ENCODE measurements around the gene PBXIP1. TPM values are rescaled to one million over a fixed set of nuclear protein-coding genes. Genes with fewer than 3 reads are reported as not detected.

PBXIP1 gene
- total and polyA plus RNA-seq, 10 of the 15 experiments (the other 5 are each of a cell fraction or from before 2014, with no cell fraction given) = 0.63 to 25.6 (median 15.4) TPM

- TF ChIP-seq, protein P1, sequence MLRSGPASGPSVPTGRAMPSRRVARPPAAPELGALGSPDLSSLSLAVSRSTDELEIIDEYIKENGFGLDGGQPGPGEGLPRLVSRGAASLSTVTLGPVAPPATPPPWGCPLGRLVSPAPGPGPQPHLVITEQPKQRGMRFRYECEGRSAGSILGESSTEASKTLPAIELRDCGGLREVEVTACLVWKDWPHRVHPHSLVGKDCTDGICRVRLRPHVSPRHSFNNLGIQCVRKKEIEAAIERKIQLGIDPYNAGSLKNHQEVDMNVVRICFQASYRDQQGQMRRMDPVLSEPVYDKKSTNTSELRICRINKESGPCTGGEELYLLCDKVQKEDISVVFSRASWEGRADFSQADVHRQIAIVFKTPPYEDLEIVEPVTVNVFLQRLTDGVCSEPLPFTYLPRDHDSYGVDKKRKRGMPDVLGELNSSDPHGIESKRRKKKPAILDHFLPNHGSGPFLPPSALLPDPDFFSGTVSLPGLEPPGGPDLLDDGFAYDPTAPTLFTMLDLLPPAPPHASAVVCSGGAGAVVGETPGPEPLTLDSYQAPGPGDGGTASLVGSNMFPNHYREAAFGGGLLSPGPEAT (IDR thresholded peaks at IDR 0.05; ENCODE audit: low read depth) = peak; percentile 55; the same call in 1 of the 2 replicates
- TF ChIP-seq, protein P2, sequence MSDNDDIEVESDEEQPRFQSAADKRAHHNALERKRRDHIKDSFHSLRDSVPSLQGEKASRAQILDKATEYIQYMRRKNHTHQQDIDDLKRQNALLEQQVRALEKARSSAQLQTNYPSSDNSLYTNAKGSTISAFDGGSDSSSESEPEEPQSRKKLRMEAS (IDR thresholded peaks at IDR 0.05; ENCODE audit: low read depth, low read length) = peak; percentile 89
- TF ChIP-seq EED (IDR thresholded peaks at IDR 0.05; ENCODE audit: low read depth) (peak; percentile 68), MEF2B (IDR thresholded peaks at IDR 0.05; ENCODE audit: partially characterized antibody, poor library complexity, severe bottlenecking) (peak; percentile 51), USF2 (IDR thresholded peaks at IDR 0.05; ENCODE audit: borderline replicate concordance, low read depth, low read length) (peak; percentile 2; the same call in 1 of the 2 replicates), IKZF2 (IDR thresholded peaks at IDR 0.05) (peak; percentile 3 to 60; a peak in 3 of 4 replicates), RUNX3 (IDR thresholded peaks at IDR 0.05; ENCODE audit: low read length) (no peak)
- TF ChIP-seq, protein P3, sequence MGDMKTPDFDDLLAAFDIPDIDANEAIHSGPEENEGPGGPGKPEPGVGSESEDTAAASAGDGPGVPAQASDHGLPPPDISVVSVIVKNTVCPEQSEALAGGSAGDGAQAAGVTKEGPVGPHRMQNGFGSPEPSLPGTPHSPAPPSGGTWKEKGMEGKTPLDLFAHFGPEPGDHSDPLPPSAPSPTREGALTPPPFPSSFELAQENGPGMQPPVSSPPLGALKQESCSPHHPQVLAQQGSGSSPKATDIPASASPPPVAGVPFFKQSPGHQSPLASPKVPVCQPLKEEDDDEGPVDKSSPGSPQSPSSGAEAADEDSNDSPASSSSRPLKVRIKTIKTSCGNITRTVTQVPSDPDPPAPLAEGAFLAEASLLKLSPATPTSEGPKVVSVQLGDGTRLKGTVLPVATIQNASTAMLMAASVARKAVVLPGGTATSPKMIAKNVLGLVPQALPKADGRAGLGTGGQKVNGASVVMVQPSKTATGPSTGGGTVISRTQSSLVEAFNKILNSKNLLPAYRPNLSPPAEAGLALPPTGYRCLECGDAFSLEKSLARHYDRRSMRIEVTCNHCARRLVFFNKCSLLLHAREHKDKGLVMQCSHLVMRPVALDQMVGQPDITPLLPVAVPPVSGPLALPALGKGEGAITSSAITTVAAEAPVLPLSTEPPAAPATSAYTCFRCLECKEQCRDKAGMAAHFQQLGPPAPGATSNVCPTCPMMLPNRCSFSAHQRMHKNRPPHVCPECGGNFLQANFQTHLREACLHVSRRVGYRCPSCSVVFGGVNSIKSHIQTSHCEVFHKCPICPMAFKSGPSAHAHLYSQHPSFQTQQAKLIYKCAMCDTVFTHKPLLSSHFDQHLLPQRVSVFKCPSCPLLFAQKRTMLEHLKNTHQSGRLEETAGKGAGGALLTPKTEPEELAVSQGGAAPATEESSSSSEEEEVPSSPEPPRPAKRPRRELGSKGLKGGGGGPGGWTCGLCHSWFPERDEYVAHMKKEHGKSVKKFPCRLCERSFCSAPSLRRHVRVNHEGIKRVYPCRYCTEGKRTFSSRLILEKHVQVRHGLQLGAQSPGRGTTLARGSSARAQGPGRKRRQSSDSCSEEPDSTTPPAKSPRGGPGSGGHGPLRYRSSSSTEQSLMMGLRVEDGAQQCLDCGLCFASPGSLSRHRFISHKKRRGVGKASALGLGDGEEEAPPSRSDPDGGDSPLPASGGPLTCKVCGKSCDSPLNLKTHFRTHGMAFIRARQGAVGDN (IDR thresholded peaks at IDR 0.05) = peak; percentile 30; the same call in 1 of the 2 replicates
Measured at GRCh38 chr1:154999571-155000410, 43.9 kb upstream of the PBXIP1 start (continued).
